Neutrophil (primary cell): ENCODE results near the gene ANAPC16.

Source experiments
- H3K27ac ChIP-seq: fragments of 200-600 bp; sonication (generic); 2 replicates; pipeline ENCODE4 v1.5.1; 2016; ENCODE audit warnings: mild to moderate bottlenecking, moderate library complexity
- H3K27me3 ChIP-seq: fragments of 200-600 bp; sonication (generic); 2 replicates; pipeline ENCODE4 v1.6.0; 2016; ENCODE audit warnings: mild to moderate bottlenecking
- H3K36me3 ChIP-seq: fragments of 200-600 bp; sonication (generic); 2 replicates; pipeline ENCODE4 v1.5.1; 2017
- H3K4me1 ChIP-seq, 2 experiments: fragments of 200-600 bp in 1 of 2; sonication (generic) in 1 of 2; 1 replicate in 1 of 2; 2 replicates in 1 of 2; pipeline versions ENCODE4 v1.5.1 to v1.6.1; 2013 to 2016; ENCODE audit warnings: low read depth in 1 of 2, low read length in 1 of 2, mild to moderate bottlenecking in 1 of 2, moderate library complexity in 1 of 2; ENCODE audit not compliant: control insufficient read depth in 1 of 2, insufficient read depth in 1 of 2
- H3K4me3 ChIP-seq, 2 experiments: fragments of 200-600 bp in 1 of 2; sonication (generic) in 1 of 2; 1 replicate in 1 of 2; 2 replicates in 1 of 2; pipeline ENCODE4 v1.5.1; 2013 to 2016; ENCODE audit warnings: low read depth in 1 of 2, low read length in 1 of 2, mild to moderate bottlenecking in 1 of 2, moderate library complexity in 1 of 2
- H3K9me3 ChIP-seq: fragments of 200-600 bp; sonication (generic); 2 replicates; pipeline ENCODE4 v1.5.1; 2016
- TF ChIP-seq, protein P1 (sequence below): fragments of 200-600 bp; sonication (generic); IDR thresholded peaks from 2 replicates; pipeline ENCODE4 v1.5.1; 2016; ENCODE audit warnings: antibody characterized with exemption

The ANAPC16 gene

DNA sequence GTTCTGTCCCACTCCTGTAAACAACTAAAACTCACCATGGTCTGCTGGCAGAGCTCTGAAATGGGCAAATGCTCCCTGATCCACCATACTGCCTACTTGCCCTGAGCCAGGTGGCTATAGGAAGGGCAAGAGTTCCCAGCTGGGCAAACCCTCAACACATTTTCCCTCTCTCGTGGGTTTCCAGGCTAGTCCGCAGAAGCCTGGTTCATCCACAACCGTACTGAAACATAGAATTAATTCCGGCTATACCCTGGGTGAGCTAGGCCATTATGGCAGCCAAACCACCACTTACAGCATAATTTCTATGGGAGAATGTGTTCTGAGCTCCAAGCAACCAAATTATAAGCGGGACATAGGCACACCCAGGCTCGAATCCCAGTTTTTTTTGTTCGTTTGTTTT is 37.8 kb downstream of the ANAPC16 start:
- H3K27ac ChIP-seq = no peak overlapping the region
- TF ChIP-seq, protein P1, sequence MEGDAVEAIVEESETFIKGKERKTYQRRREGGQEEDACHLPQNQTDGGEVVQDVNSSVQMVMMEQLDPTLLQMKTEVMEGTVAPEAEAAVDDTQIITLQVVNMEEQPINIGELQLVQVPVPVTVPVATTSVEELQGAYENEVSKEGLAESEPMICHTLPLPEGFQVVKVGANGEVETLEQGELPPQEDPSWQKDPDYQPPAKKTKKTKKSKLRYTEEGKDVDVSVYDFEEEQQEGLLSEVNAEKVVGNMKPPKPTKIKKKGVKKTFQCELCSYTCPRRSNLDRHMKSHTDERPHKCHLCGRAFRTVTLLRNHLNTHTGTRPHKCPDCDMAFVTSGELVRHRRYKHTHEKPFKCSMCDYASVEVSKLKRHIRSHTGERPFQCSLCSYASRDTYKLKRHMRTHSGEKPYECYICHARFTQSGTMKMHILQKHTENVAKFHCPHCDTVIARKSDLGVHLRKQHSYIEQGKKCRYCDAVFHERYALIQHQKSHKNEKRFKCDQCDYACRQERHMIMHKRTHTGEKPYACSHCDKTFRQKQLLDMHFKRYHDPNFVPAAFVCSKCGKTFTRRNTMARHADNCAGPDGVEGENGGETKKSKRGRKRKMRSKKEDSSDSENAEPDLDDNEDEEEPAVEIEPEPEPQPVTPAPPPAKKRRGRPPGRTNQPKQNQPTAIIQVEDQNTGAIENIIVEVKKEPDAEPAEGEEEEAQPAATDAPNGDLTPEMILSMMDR = no peak
- H3K27me3 ChIP-seq = no peaks in the 10 kb centered on the region
- no peak overlapping the region for H3K4me3 ChIP-seq
- peaks cover 22 to 25% of the 10 kb centered on the region in 2 experiments for H3K4me1 ChIP-seq
- H3K9me3 ChIP-seq = no peaks in the 10 kb centered on the region
- H3K36me3 ChIP-seq = no peaks in the 10 kb centered on the region

DNA sequence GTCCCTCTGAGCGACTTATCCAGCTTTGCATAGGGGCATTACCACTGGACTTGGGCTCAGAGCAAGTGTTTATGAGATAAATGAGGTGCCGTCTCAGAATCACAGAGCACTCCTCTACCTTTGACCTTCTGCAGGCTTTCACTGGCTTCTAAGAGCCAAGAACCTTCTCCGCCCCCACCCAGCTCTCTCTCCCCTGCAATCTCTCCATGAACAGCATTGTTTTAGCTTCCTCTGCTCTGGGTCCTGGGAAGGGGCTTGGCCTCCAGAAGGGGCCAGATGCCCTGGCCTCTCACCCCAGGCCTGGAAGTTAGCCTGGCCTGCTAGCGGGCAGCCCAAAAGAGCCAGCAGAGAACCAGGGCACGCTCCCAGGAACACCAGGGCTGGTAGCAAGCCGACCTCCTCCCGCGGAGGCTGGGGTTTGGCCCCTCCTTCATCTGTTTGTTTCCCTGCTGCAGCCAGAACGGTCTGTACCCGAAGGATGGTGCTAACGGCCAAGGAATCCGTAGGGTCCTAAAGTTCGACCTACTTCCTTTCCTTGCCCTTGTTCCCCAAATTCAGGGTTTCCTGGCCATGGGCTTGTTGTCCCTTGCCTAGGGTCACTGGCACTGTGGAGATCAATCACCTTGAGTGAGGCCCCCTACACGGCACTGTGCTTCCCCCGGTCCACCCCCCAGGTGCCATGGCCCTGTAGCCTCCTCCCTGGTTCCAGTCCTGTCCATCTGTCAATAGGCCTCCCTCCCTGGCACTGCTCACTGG is 39.2 kb downstream of the ANAPC16 start:
- TF ChIP-seq, protein P1 = no peak
- Histone ChIP-seq H3K4me1 (peaks cover 15 to 22% of the 10 kb centered on the region in 2 experiments), H3K4me3 (peak overlapping the region in 1 of 2 experiments; percentile 30)

GRCh38 chr10:72255977-72256729 is 40.3 kb downstream of the ANAPC16 start:
- no peak overlapping the region for H3K27ac ChIP-seq
- no peaks in the 10 kb centered on the region for H3K36me3 ChIP-seq
- TF ChIP-seq, protein P1 = no peak
- no peaks in the 10 kb centered on the region for H3K9me3 ChIP-seq
- peaks cover 25 to 32% of the 10 kb centered on the region in 2 experiments for H3K4me1 ChIP-seq
- no peak overlapping the region for H3K4me3 ChIP-seq
- H3K27me3 ChIP-seq = no peaks in the 10 kb centered on the region

More for the DNA sequence above, 39.2 kb downstream of the ANAPC16 start:
- Histone ChIP-seq H3K9me3 (no peaks in the 10 kb centered on the region), H3K36me3 (no peaks in the 10 kb centered on the region), H3K27me3 (no peaks in the 10 kb centered on the region), H3K27ac (no peak overlapping the region)

- Histone ChIP-seq H3K36me3 (no peaks in the 10 kb centered on the region), H3K4me3 (no peak overlapping the region), H3K4me1 (peaks cover 29 to 38% of the 10 kb centered on the region in 2 experiments), H3K9me3 (no peaks in the 10 kb centered on the region), H3K27me3 (no peaks in the 10 kb centered on the region), H3K27ac (no peak overlapping the region)
- TF ChIP-seq, protein P1 = no peak
Measured at GRCh38 chr10:72257051-72257892, 41.5 kb downstream of the ANAPC16 start.

DNA sequence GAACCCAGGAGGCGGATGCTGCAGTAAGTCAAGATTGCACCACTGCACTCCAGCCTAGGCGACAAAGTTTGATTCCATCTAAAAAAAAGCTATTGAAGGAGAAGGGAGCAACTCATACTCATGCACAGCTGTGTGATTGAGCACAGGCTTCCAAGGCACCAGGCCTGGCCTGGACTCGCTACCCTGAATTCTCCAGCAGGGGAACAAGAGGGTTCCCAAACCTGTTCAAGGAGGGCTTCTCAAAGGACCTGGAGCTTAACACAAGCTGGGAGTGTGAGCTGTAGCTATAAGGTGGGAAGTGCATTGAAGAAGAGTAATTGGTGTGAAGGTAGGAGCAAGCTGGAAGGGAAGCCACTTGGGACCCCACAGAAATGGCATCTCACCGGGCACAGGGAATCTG is 42.8 kb downstream of the ANAPC16 start:
- Histone ChIP-seq H3K9me3 (no peaks in the 10 kb centered on the region), H3K4me3 (no peak overlapping the region), H3K27me3 (no peaks in the 10 kb centered on the region), H3K36me3 (no peaks in the 10 kb centered on the region), H3K4me1 (peaks cover 29 to 38% of the 10 kb centered on the region in 2 experiments), H3K27ac (no peak overlapping the region)
- TF ChIP-seq, protein P1 = no peak
